Small intestine (tissue), 7 donors: Measurements from ENCODE around the gene HOXB8. TPM values are rescaled to one million over a fixed set of nuclear protein-coding genes. Genes with fewer than 3 reads are reported as not detected.

Experiments used
- DNase-seq, 2 donors: peaks; one replicate each; pipeline versions ENCODE4 v3.0.0 to v3.0.0-alpha.2; 2013
- FAIRE-seq: peaks from 2 replicates; lab custom pipeline; 2012; peaks lifted over from hg19 to GRCh38; lab: Jason Lieb, UNC
- H3K27ac ChIP-seq, 3 donors: one replicate each; pipeline ENCODE4 v1.5.1; 2013; ENCODE audit warnings: low read length in 2 of 3, mild to moderate bottlenecking in 2 of 3, control low read depth in 1 of 3, inconsistent platforms in 1 of 3, low read depth in 1 of 3, moderate library complexity in 1 of 3
- H3K27me3 ChIP-seq, 3 donors: one replicate each; pipeline ENCODE4 v1.6.1; 2013; ENCODE audit warnings: low read length in 3 of 3, inconsistent platforms in 1 of 3; ENCODE audit not compliant: control insufficient read depth in 3 of 3, insufficient read depth in 3 of 3
- H3K36me3 ChIP-seq, 3 donors: one replicate each; pipeline ENCODE4 v1.6.1; 2013; ENCODE audit warnings: low read length in 3 of 3, inconsistent platforms in 1 of 3, low read depth in 1 of 3, mild to moderate bottlenecking in 1 of 3, moderate library complexity in 1 of 3; ENCODE audit not compliant: control insufficient read depth in 3 of 3, insufficient read depth in 2 of 3
- H3K4me1 ChIP-seq, 3 donors: one replicate each; pipeline ENCODE4 v1.6.1; 2013; ENCODE audit warnings: low read length in 2 of 3, inconsistent platforms in 1 of 3, low read depth in 1 of 3, mild to moderate bottlenecking in 1 of 3, moderate library complexity in 1 of 3; ENCODE audit not compliant: control insufficient read depth in 3 of 3, insufficient read depth in 2 of 3
- H3K4me3 ChIP-seq, 3 donors: one replicate each; pipeline ENCODE4 v1.5.1; 2013; ENCODE audit warnings: low read length in 3 of 3, control low read depth in 1 of 3, inconsistent platforms in 1 of 3, low read depth in 1 of 3, mild to moderate bottlenecking in 1 of 3, moderate library complexity in 1 of 3
- H3K9me3 ChIP-seq, 2 donors: one replicate each; pipeline ENCODE4 v1.6.1; 2013; ENCODE audit warnings: low read depth in 1 of 2, low read length in 1 of 2; ENCODE audit not compliant: control insufficient read depth in 2 of 2, insufficient read depth in 1 of 2
- WGBS, 3 donors: extraction: QIAGEN DNeasy Blood & Tissue Kit; methylation state at CpG; one replicate each; pipeline ENCODE4 v1.1.7; 2013; 5-methylcytosine and 5-hydroxymethylcytosine counted together
- polyA plus RNA-seq, 4 donors: library from polyadenylated mRNA; stranded (reverse) in 3 of 4; unstranded in 1 of 4; fragments of 200-250 nt in 3 of 4; fragments of 120-200 nt in 1 of 4; gene quantifications; one replicate each; pipeline versions ENCODE4 v1.2.1 to v1.2.3, GENCODE V29; 2013
- donor health status: healthy with polysubstance abuse.
- donor health status: control.
- donor health status: control.
- donor health status: Bipolar disorder and iron deficiency.
- donor health status: healthy.

The HOXB8 gene
- polyA plus RNA-seq, 4 donors = 0.12 to 2.9 TPM; not detected in 2

DNA sequence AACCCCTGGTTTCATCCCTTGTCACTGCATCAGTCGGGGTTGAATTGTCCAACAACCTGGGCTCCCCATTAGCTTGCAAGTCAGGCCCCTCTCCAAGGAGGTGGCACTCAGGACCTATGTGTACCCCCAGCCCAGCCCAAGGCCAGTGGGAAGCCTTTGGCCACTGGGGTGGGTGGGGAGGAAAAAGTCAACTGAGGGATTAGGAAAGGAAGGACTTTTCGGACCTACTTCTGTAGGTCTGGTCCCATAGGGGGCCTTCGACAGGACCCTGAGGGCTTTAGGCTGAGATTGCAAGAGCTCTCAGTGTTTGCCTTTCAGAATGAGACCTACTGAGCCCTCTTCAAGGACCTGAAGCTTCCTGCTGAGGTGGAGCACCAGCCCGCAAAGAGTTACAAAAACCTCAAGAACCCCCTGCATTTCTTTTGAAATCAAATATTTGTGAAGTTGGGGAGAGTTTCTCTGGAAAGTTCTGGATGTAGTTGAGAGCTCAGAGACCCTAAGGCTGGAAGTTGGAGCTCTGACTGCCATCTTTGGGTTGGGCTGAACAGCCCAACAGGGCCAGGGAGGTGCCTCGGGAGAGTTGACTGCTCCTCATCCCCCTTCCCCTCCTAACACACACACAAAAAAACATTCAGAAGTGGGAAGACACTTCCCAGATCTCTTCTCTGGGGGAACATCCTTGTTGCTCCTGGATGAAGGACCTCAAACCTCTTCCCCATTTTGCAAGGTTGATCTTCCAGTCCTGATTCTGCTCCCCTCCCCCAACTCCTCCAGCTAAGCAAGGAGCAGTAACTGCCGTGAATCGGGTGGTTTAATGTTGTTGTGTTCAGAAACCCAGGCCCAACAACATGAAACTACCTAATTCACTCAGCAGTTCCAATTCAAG is 16.8 kb upstream of the HOXB8 start:
- Histone ChIP-seq H3K4me1 (peaks cover 0 to 25% (median 2%) of the 10 kb centered on the region in 3 donors), H3K27me3 (peaks cover 9 to 100% (median 76%) of the 10 kb centered on the region in 3 donors), H3K27ac (no peak overlapping the region), H3K4me3 (no peak overlapping the region), H3K36me3 (no peaks in the 10 kb centered on the region), H3K9me3 (no peaks in the 10 kb centered on the region)
- DNase-seq = no peak
- 7 to 26% (median 22%) methylated on average over 7 of the region's 7 CpGs for WGBS, 3 donors
- no peak for FAIRE-seq

DNA sequence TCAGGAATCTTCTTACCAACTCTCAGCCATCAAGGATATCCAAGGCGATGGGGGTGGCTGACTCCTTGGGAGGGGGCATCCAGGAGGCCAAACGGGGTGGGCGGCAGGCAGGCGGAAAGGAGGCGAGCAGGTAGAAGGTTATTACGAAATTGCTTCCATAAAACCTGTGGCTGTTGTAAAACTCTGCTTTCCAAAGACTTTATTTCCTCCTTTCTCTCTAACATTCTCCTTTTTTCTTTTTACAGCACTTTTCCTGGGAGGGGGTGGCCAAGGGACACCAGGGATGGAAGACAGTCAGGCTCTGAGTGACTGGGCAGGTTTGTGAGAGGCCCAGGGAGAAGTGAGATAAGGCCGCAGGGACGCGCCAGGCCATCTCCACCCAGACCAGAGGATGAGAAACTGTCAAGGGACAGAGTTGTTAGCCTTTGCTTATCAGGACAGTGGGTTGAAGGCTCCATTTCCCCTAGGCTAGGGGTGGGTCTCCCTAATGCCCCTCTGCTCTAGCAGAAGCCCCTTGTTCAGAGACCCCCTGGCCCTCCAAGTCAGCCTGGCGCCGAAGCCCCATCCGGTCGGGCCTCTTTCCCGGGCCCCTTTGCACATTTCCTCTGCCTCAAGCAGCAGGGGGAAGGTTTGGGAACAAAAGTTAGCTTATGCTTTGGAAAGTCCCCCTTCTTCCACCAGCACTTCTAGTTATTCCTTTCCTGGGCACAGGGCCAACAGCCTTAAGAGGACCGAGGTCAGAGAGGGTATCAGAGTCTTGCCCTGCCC is 16.0 kb upstream of the HOXB8 start:
- 14 to 33% (median 22%) methylated on average over 15 of the region's 15 CpGs for WGBS, 3 donors
- FAIRE-seq = no peak
- Histone ChIP-seq H3K4me3 (no peak overlapping the region), H3K27ac (no peak overlapping the region), H3K4me1 (peaks cover 0 to 32% (median 2%) of the 10 kb centered on the region in 3 donors), H3K27me3 (peaks cover 9 to 100% (median 72%) of the 10 kb centered on the region in 3 donors), H3K36me3 (no peaks in the 10 kb centered on the region), H3K9me3 (no peaks in the 10 kb centered on the region)
- peak in 1 of 2 donors; percentile 72 for DNase-seq

- H3K36me3 ChIP-seq = no peaks in the 10 kb centered on the region
- FAIRE-seq = no peak
- no peaks in the 10 kb centered on the region for H3K9me3 ChIP-seq
- H3K27me3 ChIP-seq = peaks cover 9 to 99% (median 69%) of the 10 kb centered on the region in 3 donors
- DNase-seq = no peak
- H3K27ac ChIP-seq = no peak overlapping the region
- H3K4me1 ChIP-seq = peaks cover 0 to 35% (median 2%) of the 10 kb centered on the region in 3 donors
- H3K4me3 ChIP-seq = no peak overlapping the region
- WGBS, 3 donors = 31 to 41% (median 38%) methylated on average over 15 of the region's 15 CpGs
These were observed 15.2 kb upstream of the HOXB8 start for GRCh38 chr17:48630009-48630924.

DNA sequence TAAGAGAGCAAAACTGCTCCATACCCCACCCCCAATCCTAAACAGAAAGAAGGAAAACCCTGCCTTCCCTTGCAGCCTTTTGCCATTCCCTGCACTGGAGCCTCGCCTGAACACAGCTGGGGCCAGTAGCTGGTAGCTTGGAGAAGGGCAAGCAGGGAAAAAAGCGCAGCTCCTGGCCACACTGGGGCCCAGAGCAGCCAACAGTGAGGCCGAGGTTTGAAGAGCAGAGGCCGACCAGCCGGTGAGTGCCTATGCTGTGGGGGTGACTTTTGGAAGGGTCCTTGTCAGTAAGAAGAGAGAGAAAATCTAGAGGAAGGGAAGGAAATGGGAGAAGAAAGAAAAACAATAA is 14.3 kb upstream of the HOXB8 start:
- H3K4me1 ChIP-seq = peaks cover 0 to 27% (median under 1%) of the 10 kb centered on the region in 3 donors

DNA sequence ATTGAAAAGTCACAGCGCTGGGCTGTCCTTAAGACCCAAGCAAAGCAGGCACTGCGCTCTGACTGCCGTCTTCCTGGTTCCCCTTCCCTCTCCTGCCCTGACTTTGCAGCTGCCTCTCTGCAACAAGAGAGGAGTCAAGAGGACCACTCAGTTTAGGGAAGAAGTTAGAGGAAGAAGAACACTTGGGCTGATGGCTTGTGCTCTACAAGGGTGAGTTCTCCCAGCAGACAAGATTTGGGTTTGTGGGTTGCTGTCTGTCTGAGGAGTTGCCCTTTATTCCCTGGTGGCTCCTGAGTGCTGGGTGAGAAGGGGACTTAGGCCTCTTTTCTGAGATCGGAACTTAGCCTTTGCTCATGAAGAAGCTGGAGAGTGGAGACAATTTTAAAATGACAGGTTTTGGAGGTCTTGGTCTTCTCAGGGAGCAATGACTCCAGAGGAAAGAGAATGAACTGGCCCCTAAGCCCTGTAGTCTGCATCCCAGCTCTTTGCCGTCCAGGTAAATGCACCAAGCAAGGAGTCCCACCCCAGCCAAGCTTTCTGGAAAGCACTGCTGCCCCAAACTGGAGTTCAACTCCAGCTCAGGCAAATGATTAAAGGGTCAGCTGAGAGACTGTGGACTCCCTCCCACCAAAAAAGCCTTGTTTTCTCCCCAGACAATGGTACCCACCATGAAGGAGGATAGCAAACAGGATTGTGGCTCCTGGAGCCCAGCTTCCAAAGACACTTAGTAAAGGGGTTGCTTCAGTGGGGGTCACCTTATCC is 13.7 kb upstream of the HOXB8 start:
- Histone ChIP-seq H3K36me3 (no peaks in the 10 kb centered on the region), H3K4me3 (no peak overlapping the region), H3K27me3 (peaks cover 9 to 99% (median 70%) of the 10 kb centered on the region in 3 donors), H3K9me3 (no peaks in the 10 kb centered on the region), H3K27ac (no peak overlapping the region), H3K4me1 (peaks cover 0 to 24% (median 0%) of the 10 kb centered on the region in 3 donors)
- 24 to 34% (median 24%) methylated on average over 5 of the region's 5 CpGs for WGBS, 3 donors
- FAIRE-seq (no peak), DNase-seq (no peak)

More for the DNA sequence above, 14.3 kb upstream of the HOXB8 start:
- H3K27ac ChIP-seq = no peak overlapping the region
- DNase-seq = no peak
- H3K9me3 ChIP-seq = no peaks in the 10 kb centered on the region
- H3K27me3 ChIP-seq = peaks cover 9 to 99% (median 68%) of the 10 kb centered on the region in 3 donors
- H3K4me3 ChIP-seq = no peak overlapping the region
- H3K36me3 ChIP-seq = no peaks in the 10 kb centered on the region
- FAIRE-seq = no peak
- 16 to 29% (median 23%) methylated on average over 5 of the region's 5 CpGs for WGBS, 3 donors

DNA sequence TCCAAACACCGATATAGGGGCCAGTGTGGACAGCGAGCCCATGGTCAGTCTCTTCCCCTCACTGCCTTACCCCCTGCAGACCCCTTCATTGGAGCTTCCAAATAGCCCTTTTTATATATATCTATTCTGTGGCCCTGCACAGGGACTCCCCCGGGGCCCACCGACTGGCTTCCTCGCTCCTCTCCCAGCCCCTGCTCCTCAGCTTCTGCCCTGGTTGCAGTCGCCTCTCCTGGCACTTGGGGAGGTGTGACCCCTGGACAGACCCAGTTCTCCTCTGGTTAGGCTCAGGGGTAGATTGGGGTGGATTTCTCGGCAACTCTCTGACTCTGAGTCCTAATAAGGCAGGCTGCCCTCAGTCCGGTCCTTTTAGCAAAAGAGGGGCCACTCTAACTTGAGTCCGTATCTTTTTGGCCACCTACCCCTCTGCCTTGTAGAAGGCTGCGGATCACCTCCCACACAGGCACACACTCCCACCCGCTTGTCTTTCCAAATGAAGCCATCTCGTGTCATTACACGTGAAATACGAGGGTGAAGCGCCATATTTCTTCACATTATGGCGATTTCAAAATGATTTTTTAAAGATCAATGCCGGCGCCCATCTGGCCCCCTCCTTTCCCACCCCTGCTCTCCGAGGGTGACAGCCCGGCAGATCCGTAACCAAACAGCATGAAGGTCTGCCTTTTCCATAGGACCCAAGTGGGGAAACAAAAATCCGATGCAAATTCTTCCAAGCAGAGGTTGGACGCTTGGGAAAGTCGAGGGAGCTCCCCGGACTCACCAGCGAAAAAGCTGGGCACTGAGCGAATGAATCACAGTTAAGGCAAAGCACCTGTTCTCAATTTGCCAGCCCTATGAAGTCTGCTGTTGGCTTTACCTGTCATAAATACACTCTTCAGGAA is 12.8 kb upstream of the HOXB8 start:
- peaks cover 9 to 99% (median 75%) of the 10 kb centered on the region in 3 donors for H3K27me3 ChIP-seq
- DNase-seq (no peak), FAIRE-seq (no peak)
- WGBS, 3 donors = 19 to 33% (median 32%) methylated on average over 27 of the region's 27 CpGs
- no peak overlapping the region for H3K27ac ChIP-seq
- no peaks in the 10 kb centered on the region for H3K36me3 ChIP-seq
- H3K9me3 ChIP-seq = no peaks in the 10 kb centered on the region
- H3K4me3 ChIP-seq = no peak overlapping the region
- peaks cover 0 to 21% (median 0%) of the 10 kb centered on the region in 3 donors for H3K4me1 ChIP-seq

- 14 to 30% (median 26%) methylated on average over 5 of the region's 5 CpGs for WGBS, 3 donors
- Histone ChIP-seq H3K36me3 (no peaks in the 10 kb centered on the region), H3K4me1 (peaks cover 0 to 21% (median 0%) of the 10 kb centered on the region in 3 donors), H3K27ac (no peak overlapping the region), H3K4me3 (no peak overlapping the region), H3K9me3 (no peaks in the 10 kb centered on the region), H3K27me3 (peaks cover 9 to 99% (median 75%) of the 10 kb centered on the region in 3 donors)
- FAIRE-seq (no peak), DNase-seq (no peak)
These were observed 12.1 kb upstream of the HOXB8 start for GRCh38 chr17:48627118-48627597.
